HCT116 (cell line): ENCODE measurements around the gene SPOCD1. TPM values are rescaled to one million over a fixed set of nuclear protein-coding genes. Genes with fewer than 3 reads are reported as not detected.

Source experiments
- ATAC-seq: fragments of 200-7000 bp; cut with Tn5 transposase; 2 replicates; pipeline ENCODE4 v1.9.1; 2020; ENCODE audit warnings: mild to moderate bottlenecking, moderate library complexity
- BruUV-seq: library from RNA; stranded (reverse); fragments of 400-500 nt; replicated peaks from 2 replicates; lab custom pipeline; 2021; lab: Mats Ljungman, UMichigan
- CTCF ChIA-PET: fragments of 300-600 bp; sonication (Branson Sonifier 250); formaldehyde crosslinking; loops from one replicate; lab custom pipeline; 2021; ENCODE audit warnings: antibody characterized with exemption; lab: Charles Lee
- POLR2A ChIA-PET: fragments of 300-600, 350-600 bp; sonication (Branson Sonifier 250); formaldehyde crosslinking; loops from one replicate; lab custom pipeline; 2021; ENCODE audit warnings: antibody characterized with exemption; lab: Charles Lee
- RAD21 ChIA-PET, 2 experiments: fragments of 300-600 bp; sonication (Branson Sonifier 250); formaldehyde crosslinking; loops; one replicate each; lab custom pipeline; 2023; ENCODE audit warnings: low total read pairs in 2 of 2; ENCODE audit not compliant: uncharacterized antibody in 2 of 2, unreplicated experiment in 2 of 2, low non-redundant PET in 1 of 2; lab: Charles Lee
- DNase-seq: peaks from one replicate; pipeline ENCODE4 v3.0.0-alpha.2; 2010; ENCODE audit warnings: low read depth, low spot score
- H2AFZ ChIP-seq: fragments of 200-600 bp; shearing (Covaris generic), sonication (generic); 2 replicates; pipeline ENCODE4 v1.6.1; 2017; ENCODE audit warnings: low read depth, mixed run types, mixed read lengths, antibody characterized with exemption, low read length; ENCODE audit not compliant: poor library complexity, severe bottlenecking
- H3K27ac ChIP-seq: 2 replicates; pipeline ENCODE4 v1.5.1; 2012; ENCODE audit warnings: low read depth, low read length
- H3K27me3 ChIP-seq: fragments of 200-600 bp; sonication (generic); 2 replicates; pipeline ENCODE4 v1.6.1; 2016; ENCODE audit warnings: mixed run types, low read length, mixed read lengths; ENCODE audit not compliant: insufficient read depth
- H3K36me3 ChIP-seq, 2 experiments: fragments of 200-500 bp in 1 of 2; fragments of 200-600 bp in 1 of 2; sonication (Bioruptor generic) in 1 of 2; sonication (generic) in 1 of 2; 2 replicates each; pipeline versions ENCODE4 v1.5.1 to v1.6.1; 2014 to 2016; ENCODE audit warnings: low read length in 2 of 2, inconsistent platforms in 1 of 2, mixed read lengths in 1 of 2, mixed run types in 1 of 2; ENCODE audit not compliant: insufficient read depth in 2 of 2, control insufficient read depth in 1 of 2
- H3K4me1 ChIP-seq, 2 experiments: fragments of 200-600 bp in 1 of 2; sonication (generic) in 1 of 2; 2 replicates each; pipeline versions ENCODE4 v1.5.1 to v1.6.1; 2012 to 2017; ENCODE audit warnings: low read length in 2 of 2, inconsistent platforms in 1 of 2, mild to moderate bottlenecking in 1 of 2, mixed read lengths in 1 of 2, mixed run types in 1 of 2, moderate library complexity in 1 of 2; ENCODE audit not compliant: insufficient read depth in 2 of 2, control insufficient read depth in 1 of 2
- H3K4me2 ChIP-seq: fragments of 200-600 bp; sonication (generic); 2 replicates; pipeline ENCODE4 v1.6.1; 2017; ENCODE audit warnings: mixed run types, low read length, mixed read lengths
- H3K4me3 ChIP-seq, 2 experiments: fragments of 200-600 bp in 1 of 2; sonication (generic) in 1 of 2; replicated peaks in 1 of 2; 2 replicates each; pipeline ENCODE4 v1.5.1; 2011 to 2016; ENCODE audit warnings: low read length in 2 of 2, control low read depth in 1 of 2, low read depth in 1 of 2, mild to moderate bottlenecking in 1 of 2, mixed read lengths in 1 of 2, mixed run types in 1 of 2
- H3K79me2 ChIP-seq: fragments of 200-600 bp; sonication (generic); 2 replicates; pipeline ENCODE4 v1.6.1; 2017; ENCODE audit warnings: mild to moderate bottlenecking, mixed run types, low read length, moderate library complexity, mixed read lengths; ENCODE audit not compliant: insufficient read depth
- H3K9ac ChIP-seq: fragments of 200-600 bp; sonication (generic); 2 replicates; pipeline ENCODE4 v1.6.1; 2016; ENCODE audit warnings: low read length, mixed read lengths
- H3K9me2 ChIP-seq: fragments of 200-600 bp; sonication (generic), shearing (Covaris generic); 2 replicates; pipeline ENCODE4 v1.6.1; 2017; ENCODE audit warnings: mixed run types, mild to moderate bottlenecking, moderate library complexity; ENCODE audit not compliant: insufficient read depth
- H3K9me3 ChIP-seq, 2 experiments: fragments of 200-500 bp in 1 of 2; fragments of 200-600 bp in 1 of 2; sonication (Bioruptor generic) in 1 of 2; sonication (generic) in 1 of 2; 2 replicates each; pipeline ENCODE4 v1.6.1; 2014 to 2017; ENCODE audit warnings: low read length in 2 of 2, mixed read lengths in 2 of 2, inconsistent platforms in 1 of 2, low read depth in 1 of 2, mild to moderate bottlenecking in 1 of 2, mixed run types in 1 of 2, moderate library complexity in 1 of 2; ENCODE audit not compliant: control insufficient read depth in 1 of 2, insufficient read depth in 1 of 2
- H4K20me1 ChIP-seq: fragments of 200-600 bp; sonication (generic), shearing (Covaris generic); 2 replicates; pipeline ENCODE4 v1.6.1; 2017; ENCODE audit warnings: mixed run types, mild to moderate bottlenecking, moderate library complexity; ENCODE audit not compliant: insufficient read depth
- ELF1 ChIP-seq: IDR thresholded peaks from 2 replicates; pipeline ENCODE4 v1.6.1; 2012; ENCODE audit warnings: low read depth, borderline replicate concordance
- FOSL1 ChIP-seq: IDR thresholded peaks from 2 replicates; pipeline ENCODE4 v1.6.1; 2012; ENCODE audit warnings: low read depth
- JUND ChIP-seq: IDR thresholded peaks from 2 replicates; pipeline ENCODE4 v1.6.1; 2012
- POLR2AphosphoS5 ChIP-seq: IDR thresholded peaks from 2 replicates; pipeline ENCODE4 v1.6.1; 2011; ENCODE audit warnings: mild to moderate bottlenecking, low read depth, low read length, moderate library complexity
- RAD21 ChIP-seq: IDR thresholded peaks from 2 replicates; pipeline ENCODE4 v1.6.1; 2012; ENCODE audit warnings: low read depth, mild to moderate bottlenecking
- SP1 ChIP-seq: IDR thresholded peaks from 2 replicates; pipeline ENCODE4 v1.6.1; 2012; ENCODE audit warnings: low read depth
- ZFX ChIP-seq: fragments of 450-650 bp; IDR thresholded peaks from 2 replicates; pipeline ENCODE4 v1.6.1; 2017
- intact Hi-C: fragments of 100-400 bp; cut with micrococcal nuclease; formaldehyde crosslinking; loops from 2 replicates; pipeline ENCODE4 v1.10.0; 2022
- total RNA-seq: library from RNA; stranded (reverse); gene quantifications from one replicate; pipeline ENCODE4 v1.2.1, GENCODE V29; 2021; ENCODE audit not compliant: unreplicated experiment
- TF ChIP-seq, protein P1 (sequence below): IDR thresholded peaks from 2 replicates; pipeline ENCODE4 v1.6.1; 2012
- TF ChIP-seq, protein P2 (sequence below): IDR thresholded peaks from 2 replicates; pipeline ENCODE4 v1.6.1; 2011; ENCODE audit warnings: mild to moderate bottlenecking, low read length, moderate library complexity; ENCODE audit not compliant: insufficient replicate concordance; ENCODE audit errors: extremely low read depth
- TF ChIP-seq, protein P3 (sequence below): IDR thresholded peaks from 2 replicates; pipeline ENCODE4 v1.6.1; 2012; ENCODE audit warnings: low read depth
- TF ChIP-seq, protein P4 (sequence below), 3 experiments: fragments of 200-600 bp in 1 of 3; sonication (generic) in 1 of 3; IDR thresholded peaks in 2 of 3; conservative IDR thresholded peaks in 1 of 3; 2 replicates each; pipeline ENCODE4 v1.5.1; 2012 to 2017; ENCODE audit warnings: low read depth in 2 of 3, low read length in 2 of 3, antibody characterized with exemption in 1 of 3, borderline replicate concordance in 1 of 3, control low read depth in 1 of 3, mild to moderate bottlenecking in 1 of 3, mixed read lengths in 1 of 3, mixed run types in 1 of 3, moderate library complexity in 1 of 3; ENCODE audit not compliant: insufficient read depth in 1 of 3
- TF ChIP-seq, protein P5 (sequence below): IDR thresholded peaks from 2 replicates; pipeline ENCODE4 v1.6.1; 2012

Gene SPOCD1
- total RNA-seq, 1 experiment from 2014 or later: 5.0 TPM

DNA sequence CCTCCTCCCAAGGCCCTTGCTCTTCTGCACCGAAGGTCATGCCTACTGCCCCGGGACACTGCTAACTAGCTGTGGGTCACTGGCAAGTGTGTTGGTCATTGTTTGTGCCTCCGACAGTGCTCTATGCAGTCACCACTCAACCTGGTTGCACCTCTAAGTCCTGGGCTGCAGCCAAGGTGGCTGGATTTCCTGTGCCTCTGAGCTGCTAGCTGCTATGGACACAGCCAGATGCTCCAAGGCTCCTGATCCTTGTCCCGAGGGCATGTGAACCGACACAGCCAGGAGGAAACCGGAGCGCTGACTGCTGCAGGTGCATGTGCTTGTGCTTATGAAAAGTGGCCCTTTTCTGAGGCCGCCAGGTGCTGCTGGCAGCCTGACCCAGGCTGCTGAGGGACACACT is 14.7 kb upstream of the SPOCD1 start:
- Histone ChIP-seq H4K20me1 (no peaks in the 10 kb centered on the region), H3K4me3 (no peak overlapping the region), H3K27me3 (no peaks in the 10 kb centered on the region), H3K79me2 (no peaks in the 10 kb centered on the region), H2AFZ (no peak overlapping the region), H3K36me3 (no peaks in the 10 kb centered on the region), H3K9me2 (no peaks in the 10 kb centered on the region), H3K4me1 (no peaks in the 10 kb centered on the region), H3K27ac (no peak overlapping the region), H3K9me3 (no peaks in the 10 kb centered on the region)
- intact Hi-C loops: no loop called here
- DNase-seq (no peak), ATAC-seq (no peak)
- no TSS peak for BruUV-seq
- ChIA-PET POLR2A (no interaction called here), CTCF (no interaction called here), RAD21 (no interaction called here)
- TF ChIP-seq ZFX (no peak), RAD21 (no peak), JUND (no peak)
- TF ChIP-seq, protein P1, sequence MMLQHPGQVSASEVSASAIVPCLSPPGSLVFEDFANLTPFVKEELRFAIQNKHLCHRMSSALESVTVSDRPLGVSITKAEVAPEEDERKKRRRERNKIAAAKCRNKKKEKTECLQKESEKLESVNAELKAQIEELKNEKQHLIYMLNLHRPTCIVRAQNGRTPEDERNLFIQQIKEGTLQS: no peak
- TF ChIP-seq, all 23 proteins: peak for 0
- H3K4me2 ChIP-seq: no peak overlapping the region
- H3K9ac ChIP-seq: no peak overlapping the region

DNA sequence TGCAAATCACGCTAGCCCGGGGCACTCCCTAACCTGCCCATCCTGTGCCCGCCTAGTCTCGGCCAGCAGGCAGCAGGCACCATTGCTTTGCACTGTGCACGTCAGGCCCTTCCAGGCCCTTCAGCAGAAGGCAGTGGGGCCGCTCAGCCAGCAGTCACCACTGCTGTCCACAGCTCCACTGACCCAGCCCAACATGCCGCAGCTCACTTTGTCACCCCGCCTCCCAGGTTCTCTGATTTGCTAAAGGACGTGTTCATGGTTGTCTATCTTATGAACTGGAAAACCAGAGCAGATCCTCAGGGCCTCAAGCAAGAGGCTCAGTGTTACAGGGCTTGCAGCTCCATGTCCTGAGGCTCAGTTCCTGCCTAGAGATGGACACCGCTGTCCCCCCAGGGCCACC is 14.2 kb upstream of the SPOCD1 start:
- ChIA-PET POLR2A (no interaction called here), RAD21 (no interaction called here), CTCF (no interaction called here)
- Histone ChIP-seq H3K36me3 (no peaks in the 10 kb centered on the region), H4K20me1 (no peaks in the 10 kb centered on the region), H3K27ac (no peak overlapping the region), H3K9ac (no peak overlapping the region), H3K79me2 (no peaks in the 10 kb centered on the region), H3K27me3 (no peaks in the 10 kb centered on the region), H3K4me3 (no peak overlapping the region), H3K9me3 (no peaks in the 10 kb centered on the region), H2AFZ (no peak overlapping the region), H3K4me1 (no peaks in the 10 kb centered on the region), H3K9me2 (no peaks in the 10 kb centered on the region), H3K4me2 (no peak overlapping the region)
- intact Hi-C loops: no loop called here
- no TSS peak for BruUV-seq
- DNase-seq: no peak
- ATAC-seq: peak; percentile 20
- TF ChIP-seq SP1 (no peak), RAD21 (no peak), ZFX (no peak), FOSL1 (no peak), ELF1 (no peak), POLR2AphosphoS5 (no peak)
- TF ChIP-seq, protein P1: no peak
- TF ChIP-seq, protein P2, sequence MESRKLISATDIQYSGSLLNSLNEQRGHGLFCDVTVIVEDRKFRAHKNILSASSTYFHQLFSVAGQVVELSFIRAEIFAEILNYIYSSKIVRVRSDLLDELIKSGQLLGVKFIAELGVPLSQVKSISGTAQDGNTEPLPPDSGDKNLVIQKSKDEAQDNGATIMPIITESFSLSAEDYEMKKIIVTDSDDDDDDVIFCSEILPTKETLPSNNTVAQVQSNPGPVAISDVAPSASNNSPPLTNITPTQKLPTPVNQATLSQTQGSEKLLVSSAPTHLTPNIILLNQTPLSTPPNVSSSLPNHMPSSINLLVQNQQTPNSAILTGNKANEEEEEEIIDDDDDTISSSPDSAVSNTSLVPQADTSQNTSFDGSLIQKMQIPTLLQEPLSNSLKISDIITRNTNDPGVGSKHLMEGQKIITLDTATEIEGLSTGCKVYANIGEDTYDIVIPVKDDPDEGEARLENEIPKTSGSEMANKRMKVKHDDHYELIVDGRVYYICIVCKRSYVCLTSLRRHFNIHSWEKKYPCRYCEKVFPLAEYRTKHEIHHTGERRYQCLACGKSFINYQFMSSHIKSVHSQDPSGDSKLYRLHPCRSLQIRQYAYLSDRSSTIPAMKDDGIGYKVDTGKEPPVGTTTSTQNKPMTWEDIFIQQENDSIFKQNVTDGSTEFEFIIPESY: no peak
- TF ChIP-seq, protein P3, sequence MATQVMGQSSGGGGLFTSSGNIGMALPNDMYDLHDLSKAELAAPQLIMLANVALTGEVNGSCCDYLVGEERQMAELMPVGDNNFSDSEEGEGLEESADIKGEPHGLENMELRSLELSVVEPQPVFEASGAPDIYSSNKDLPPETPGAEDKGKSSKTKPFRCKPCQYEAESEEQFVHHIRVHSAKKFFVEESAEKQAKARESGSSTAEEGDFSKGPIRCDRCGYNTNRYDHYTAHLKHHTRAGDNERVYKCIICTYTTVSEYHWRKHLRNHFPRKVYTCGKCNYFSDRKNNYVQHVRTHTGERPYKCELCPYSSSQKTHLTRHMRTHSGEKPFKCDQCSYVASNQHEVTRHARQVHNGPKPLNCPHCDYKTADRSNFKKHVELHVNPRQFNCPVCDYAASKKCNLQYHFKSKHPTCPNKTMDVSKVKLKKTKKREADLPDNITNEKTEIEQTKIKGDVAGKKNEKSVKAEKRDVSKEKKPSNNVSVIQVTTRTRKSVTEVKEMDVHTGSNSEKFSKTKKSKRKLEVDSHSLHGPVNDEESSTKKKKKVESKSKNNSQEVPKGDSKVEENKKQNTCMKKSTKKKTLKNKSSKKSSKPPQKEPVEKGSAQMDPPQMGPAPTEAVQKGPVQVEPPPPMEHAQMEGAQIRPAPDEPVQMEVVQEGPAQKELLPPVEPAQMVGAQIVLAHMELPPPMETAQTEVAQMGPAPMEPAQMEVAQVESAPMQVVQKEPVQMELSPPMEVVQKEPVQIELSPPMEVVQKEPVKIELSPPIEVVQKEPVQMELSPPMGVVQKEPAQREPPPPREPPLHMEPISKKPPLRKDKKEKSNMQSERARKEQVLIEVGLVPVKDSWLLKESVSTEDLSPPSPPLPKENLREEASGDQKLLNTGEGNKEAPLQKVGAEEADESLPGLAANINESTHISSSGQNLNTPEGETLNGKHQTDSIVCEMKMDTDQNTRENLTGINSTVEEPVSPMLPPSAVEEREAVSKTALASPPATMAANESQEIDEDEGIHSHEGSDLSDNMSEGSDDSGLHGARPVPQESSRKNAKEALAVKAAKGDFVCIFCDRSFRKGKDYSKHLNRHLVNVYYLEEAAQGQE: no peak
- TF ChIP-seq, protein P4, sequence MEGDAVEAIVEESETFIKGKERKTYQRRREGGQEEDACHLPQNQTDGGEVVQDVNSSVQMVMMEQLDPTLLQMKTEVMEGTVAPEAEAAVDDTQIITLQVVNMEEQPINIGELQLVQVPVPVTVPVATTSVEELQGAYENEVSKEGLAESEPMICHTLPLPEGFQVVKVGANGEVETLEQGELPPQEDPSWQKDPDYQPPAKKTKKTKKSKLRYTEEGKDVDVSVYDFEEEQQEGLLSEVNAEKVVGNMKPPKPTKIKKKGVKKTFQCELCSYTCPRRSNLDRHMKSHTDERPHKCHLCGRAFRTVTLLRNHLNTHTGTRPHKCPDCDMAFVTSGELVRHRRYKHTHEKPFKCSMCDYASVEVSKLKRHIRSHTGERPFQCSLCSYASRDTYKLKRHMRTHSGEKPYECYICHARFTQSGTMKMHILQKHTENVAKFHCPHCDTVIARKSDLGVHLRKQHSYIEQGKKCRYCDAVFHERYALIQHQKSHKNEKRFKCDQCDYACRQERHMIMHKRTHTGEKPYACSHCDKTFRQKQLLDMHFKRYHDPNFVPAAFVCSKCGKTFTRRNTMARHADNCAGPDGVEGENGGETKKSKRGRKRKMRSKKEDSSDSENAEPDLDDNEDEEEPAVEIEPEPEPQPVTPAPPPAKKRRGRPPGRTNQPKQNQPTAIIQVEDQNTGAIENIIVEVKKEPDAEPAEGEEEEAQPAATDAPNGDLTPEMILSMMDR (IDR thresholded peaks at IDR 0.05 in 2 of 3, conservative IDR thresholded peaks at IDR 0.05 in 1 of 3; ENCODE audit: borderline replicate concordance in 1 of 3, insufficient read depth in 1 of 3, low read depth in 2 of 3, low read length in 2 of 3): no peak
- TF ChIP-seq, protein P5, sequence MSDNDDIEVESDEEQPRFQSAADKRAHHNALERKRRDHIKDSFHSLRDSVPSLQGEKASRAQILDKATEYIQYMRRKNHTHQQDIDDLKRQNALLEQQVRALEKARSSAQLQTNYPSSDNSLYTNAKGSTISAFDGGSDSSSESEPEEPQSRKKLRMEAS: no peak
